ENCODE measurements around the gene BAIAP2.

GRCh38 chr17:81033535-81034167, 1.3 kb upstream of the BAIAP2 start:
- TF ChIP-seq CTCF (IDR thresholded peaks at IDR 0.05) = no peak
- TF ChIP-seq NR3C1 (IDR thresholded peaks at IDR 0.05) = no peak
- TF ChIP-seq SREBF2 (IDR thresholded peaks at IDR 0.05) = no peak
- no peak for TF ChIP-seq REST (IDR thresholded peaks at IDR 0.05)

All from A549 (cell line).